DMS114 treated with DMSO at 0.1 percent for 48 hours (cell line): ENCODE results near the gene UVSSA.
A peak's percentile ranks its signal among the peaks of the same experiment; 100 is the strongest.

ENCODE experiments used
- DNase-seq: peaks from one replicate; lab custom pipeline; 2025; ENCODE audit not compliant: unreplicated experiment; lab: John Stamatoyannopoulos, UW

Gene UVSSA

DNA sequence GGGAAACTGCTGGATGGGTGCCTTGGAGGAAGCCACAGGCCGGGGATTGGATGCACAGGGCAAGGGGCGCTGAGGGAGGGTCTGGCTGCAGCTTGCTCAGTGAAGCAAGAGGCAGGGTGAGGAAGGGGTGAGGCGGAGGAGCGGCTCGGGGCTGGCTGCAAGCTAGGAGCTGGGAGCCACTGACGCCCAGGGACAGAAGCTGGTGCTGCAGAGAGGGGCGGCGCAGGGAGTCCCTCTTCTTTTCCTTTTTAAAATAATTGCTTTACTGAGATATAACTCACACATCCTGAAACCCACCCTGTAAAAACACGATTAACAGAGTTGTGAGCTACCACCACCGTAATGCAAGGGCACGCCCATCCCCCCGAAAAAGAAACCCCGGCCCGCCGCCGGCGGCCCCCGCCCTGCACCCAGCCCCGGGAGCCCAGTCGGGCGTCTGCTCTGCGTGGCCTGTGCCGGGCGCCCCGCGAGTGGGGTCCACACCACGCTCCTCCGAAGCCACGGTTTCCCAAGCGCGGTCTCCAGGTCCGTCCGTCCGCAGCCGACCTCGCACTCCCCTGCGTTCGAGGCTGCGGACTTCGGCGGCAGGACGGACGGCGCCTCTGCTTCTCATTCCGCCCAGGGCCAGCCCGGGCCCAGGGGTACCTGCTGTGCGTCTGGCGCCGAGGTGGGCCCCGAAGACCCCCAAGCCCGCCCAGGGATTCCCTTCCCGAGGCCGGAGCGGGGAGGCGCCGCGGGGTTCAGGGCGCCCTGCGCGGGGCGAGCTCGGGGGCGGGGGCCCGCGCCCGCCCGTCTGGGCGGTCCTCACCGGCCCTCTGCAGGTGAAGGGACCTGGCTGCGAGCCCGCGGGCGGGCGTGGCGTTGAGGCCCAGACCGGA lies 866 bp upstream of the UVSSA start:
- DNase-seq, result peak; percentile 26

DNA sequence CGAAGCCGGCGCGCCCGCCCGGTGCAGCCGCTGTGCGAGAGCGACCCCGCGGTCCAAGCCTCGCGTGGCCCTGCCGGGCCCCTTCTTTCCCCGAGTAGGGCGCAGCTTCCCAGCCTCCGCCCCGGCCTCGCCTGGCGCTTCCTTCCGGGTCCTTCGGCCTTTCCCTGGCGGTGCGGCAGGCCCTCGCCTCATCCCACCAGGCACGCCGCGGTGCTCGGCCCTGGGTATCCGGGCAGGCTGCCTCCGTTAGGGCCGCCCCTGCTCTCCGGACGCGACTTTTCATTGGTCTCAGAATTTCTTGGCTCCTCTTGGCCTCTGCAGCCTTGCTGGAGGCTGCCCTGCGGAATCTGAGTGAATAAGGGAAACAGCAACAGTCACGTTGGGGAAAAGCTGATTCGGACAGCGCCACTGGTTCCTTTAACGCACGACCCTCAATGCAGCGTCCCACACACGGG lies 429 bp downstream of the UVSSA start:
- no peak for DNase-seq

DNA sequence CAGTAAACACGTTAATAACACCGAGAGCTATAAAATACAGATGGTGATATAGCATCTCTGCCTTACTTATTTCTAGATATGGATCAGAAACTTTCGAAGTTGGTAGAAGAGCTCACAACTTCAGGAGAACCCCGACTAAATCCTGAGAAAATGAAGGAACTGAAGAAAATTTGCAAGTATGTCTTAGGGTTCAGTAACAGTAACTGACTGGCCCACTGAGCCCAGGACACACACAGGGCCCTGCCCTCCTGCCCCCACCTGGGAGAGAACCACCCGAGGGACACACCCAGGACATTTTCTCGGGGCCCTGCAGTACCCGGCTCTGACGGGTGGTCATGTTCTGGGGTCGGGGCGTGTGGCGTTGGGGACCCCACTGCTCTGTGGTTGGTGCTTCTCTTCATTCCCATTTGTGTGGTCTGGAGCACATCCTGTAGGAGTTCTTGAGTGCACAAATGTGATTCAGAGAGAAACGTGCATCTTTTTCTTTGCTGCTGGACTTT lies 1.1 kb downstream of the UVSSA start:
- DNase-seq, result no peak

DNA sequence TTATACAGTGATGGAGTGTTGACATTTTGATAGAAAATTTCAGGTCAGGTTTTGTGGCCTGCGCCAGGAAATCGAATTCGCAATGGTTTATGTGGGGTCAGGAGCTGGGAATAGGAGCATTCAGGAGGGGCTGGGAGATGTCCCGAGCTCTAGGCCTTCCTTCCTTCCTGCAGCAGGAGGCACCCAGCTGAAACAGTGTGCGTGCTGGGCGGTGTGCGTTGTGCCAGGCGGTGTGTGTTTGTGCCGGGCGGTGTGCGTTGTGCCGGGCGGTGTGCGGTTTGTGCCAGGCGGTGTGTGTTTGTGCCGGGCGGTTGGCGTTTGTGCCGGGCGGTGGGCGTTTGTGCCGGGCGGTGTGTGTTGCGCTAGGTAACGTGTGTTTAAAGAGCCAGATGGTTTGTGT lies 1.7 kb downstream of the UVSSA start:
- DNase-seq, result no peak

DNA sequence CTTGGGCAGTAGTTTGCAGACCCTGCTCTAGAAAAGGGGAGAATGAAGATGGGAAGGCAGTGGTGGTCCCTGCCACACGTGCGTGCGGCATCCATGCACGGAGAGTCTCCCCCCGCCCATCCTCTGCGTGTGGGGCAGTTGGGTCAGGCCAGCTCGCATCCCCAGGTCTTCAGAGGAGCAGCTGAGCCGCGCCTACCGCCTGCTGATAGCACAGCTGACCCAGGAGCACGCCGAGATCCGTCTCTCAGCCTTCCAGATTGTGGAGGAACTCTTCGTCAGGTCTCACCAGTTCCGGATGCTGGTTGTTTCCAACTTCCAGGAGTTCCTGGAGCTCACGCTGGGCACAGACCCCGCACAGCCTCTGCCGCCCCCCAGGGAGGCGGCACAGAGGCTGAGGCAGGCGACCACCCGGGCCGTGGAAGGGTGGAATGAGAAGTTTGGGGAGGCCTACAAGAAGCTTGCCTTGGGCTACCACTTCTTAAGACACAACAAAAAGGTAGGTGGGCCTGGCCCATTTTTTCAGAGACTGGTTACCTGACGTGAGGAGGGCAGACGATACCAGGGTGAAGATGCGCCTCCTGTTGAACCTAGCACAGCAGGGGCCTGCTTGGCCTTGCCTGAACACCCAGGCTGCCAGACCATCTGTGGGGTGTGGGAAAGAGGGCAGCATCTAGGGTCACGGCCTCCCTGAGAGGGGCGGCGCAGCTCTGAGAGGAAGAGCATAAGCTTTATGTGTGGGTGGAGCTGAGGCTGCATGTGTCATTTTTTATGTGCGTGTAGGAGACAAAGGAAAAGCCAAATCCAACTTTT lies 2.6 kb downstream of the UVSSA start:
- DNase-seq, result no peak

DNA sequence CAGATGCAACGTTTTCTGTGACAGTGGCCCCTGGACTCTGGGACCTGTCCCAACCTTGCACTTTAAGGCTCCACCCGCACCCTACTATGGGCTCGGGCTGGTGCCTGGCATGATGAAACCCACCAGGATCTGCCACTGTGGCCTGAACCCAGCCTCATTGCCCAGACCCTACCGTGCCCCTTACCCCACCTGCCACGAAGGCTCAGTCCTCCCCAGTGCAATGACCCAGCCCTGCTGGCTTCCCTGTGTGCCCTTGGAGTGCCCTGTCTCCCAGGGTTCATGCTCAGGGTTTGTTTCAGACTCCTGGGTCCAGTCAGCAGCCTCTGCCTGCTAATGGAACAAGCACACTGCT lies 3.1 kb downstream of the UVSSA start:
- DNase-seq, result no peak

DNA sequence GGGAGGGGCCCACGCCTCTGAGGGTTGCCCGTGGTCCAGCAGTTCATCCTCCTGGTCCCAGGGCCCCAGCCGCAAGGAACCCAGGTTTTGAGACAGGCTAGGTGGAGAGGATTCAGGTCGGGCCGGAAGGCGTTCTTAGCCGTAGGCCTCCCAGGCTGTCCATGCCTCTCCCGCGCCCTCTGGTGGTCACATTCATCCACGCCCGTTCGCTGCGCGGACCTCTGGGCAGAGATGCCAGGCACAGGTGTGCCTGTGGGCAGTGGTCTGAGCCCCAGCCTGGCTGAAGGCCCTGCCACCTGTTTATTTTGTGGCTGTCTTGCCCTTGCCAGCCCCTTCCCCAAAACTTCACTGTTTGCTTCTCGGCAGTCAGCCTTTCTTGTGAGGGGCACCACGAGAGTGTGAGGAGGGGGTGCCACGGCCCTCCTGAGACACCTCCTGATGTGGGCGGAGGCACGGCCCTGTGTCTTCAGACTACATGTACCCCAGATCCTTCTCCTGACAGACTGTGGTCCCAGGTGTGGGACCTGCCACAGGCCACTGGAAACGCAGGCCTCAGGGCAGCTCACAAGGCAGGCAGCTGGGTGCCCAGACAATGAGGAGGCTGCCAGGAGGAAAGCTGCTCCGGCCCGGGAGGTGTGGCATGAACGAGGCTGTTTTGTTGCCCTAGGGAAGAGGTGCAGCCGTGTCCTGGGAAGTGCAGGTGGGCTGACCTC lies 5.0 kb downstream of the UVSSA start:
- peak; percentile 25 for DNase-seq

DNA sequence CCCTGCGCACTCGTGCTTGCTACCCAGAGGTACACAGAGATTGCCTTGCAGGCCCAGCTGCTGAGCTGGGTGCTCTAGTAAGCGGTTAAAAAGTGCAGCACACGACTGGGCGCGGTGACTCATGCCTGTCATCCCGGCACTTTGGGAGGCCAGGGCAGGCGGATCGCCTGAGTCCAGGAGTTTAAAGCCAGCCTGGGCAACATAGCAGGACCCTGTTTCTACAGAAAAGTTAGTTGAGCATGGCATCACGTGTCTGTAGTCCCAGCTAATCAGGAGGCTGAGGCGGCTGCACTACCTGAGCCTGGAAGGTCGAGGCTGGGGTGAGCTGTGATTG lies 5.5 kb downstream of the UVSSA start:
- no peak for DNase-seq

DNA sequence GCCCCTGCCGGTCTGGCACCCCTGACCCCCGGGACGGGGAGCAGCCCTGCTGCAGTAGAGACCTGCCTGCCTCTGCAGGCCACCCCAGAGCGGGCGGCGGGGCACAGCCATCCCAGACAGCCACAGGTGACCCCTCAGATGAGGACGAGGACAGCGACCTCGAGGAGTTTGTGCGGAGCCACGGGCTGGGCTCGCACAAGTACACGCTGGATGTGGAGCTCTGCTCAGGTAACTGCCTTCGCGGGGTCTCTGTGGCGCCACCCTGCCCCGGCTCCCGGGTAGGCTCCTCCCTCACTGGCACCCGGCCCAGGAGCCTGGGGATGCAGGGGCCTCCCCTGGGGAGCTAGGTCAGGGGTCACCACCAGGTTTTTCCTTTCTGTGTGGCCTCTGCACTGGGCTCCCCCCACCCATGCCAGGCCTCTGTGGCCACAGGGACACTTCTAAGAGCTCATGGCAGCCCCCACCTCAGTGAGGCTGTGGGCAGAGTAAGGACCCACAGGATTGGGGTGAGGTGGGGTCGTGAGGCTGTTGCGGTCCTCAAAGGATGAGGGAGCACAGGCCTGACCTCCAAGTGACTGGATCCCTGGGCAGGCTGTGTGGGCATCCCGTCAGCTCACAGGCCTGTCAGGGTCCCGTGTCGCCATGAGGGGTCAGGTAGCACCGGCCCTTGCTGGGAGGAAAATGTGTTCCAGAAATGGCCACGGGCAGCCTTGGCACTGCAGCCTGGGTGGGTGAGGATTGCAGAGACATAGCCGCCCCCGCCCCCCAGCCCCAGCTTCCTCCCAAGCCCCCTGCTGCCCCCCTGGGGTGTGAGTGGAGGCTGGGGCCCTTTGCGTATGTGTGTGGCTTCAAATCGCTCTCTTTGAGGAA lies 6.4 kb downstream of the UVSSA start:
- no peak for DNase-seq

DNA sequence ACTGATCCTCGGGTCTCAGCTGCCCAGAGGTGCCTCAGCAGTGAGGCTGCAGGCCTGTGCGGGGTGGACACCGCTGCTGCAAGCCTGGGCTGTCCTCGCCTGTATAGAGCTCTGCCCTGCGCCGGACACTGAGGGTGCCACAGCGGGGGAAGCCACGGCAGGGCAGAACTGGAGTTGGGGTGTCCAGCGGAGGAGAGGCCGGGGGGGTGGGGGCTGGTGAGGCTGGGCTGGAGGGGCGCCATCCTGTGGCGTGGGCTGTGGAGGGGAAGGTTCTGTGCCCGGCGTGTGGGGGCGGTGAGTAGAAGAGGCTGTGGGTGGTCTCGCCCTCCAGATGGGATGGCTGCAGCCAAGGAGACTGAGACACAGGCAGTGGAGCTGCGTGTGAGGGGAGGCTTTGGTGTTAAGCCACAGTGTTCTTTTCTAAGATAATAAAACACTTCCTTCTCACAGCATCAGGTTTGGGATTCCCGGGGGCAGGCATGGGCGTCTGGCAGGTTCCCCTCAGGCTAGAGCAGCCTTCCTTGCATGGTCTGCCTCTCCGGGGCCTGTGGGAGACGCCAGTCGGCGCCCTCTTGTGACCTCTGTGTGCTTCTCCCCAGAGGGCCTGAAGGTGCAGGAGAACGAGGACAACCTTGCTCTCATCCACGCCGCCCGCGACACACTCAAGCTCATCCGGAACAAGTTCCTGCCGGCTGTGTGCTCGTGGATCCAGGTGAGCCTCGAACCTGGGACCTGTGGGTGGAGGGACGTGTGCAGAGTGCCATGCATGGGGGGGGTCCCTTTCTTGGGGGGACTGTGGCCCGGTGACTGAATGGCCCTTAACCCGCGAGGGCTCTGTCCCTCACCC lies 7.4 kb downstream of the UVSSA start:
- DNase-seq, result no peak

DNA sequence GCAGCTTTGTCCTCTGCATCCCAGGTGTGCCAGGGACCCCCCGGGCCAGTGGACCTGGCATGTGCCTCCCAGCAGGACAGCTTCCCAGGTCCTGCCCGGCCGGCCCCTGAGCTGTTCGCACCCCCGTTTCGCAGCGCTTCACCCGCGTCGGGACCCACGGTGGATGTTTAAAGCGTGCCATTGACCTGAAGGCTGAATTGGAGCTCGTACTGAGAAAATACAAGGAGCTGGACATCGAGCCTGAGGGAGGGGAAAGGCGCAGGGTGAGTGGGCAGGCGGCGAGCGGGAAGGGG lies 7.9 kb downstream of the UVSSA start:
- DNase-seq, result no peak

DNA sequence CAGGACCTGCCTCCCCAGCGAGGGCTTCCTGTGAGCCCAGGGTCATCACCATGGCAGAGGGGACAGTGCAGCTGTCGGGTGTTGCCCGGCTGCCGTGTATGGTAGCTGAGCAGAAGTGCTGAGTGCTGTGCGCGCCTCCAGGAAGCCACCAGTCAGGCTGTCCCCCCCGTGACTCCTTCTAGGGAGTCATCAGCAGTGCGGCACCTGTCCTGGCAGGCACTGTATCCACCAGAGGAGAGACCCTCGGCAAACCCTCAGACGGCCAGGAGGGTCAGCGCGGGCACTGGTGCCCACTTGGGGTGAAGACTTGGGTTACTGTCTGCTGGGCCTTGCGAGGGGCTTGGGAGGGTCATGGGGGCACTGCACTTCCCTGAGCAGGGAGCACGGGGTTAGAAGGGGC lies 8.4 kb downstream of the UVSSA start:
- no peak for DNase-seq

DNA sequence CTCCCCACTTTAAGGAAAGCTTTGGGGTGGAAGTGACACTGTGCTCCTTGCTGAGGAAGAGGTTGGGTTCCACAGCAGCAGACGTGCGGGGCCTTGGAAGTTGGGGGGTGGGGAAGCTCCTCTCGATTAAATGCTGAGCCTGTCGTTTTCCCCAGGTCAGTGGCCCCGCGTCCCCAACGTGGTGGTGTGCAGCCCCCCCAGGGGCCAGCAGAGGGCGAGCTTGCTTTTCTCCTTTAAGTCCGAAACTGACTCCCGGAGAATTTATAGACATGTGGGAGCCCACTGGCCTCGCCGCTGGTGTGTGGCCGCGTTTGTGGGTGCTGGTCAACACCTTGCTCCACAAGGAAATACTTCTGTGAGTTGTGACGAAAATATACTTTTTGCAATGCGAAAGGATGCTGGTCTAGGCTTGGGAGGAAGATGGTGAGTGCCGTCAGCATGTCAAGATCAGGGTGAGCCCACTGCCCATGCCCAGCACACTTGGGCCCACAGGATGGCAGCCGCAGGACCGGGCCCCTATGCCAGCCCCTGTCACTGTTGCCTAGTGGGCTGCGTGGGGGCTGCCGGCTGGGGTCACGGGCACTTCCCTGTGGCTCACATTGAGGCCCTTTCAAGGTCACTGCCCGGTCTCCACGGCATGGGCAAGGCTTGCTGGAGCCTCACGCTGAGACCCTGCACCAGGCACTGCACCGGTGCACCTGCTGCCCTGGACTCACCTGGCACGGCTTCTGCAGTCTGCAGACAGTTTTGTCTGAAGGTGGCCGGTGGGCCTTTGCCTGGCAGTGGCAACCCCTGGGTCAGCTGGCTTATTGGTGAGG lies 9.4 kb downstream of the UVSSA start:
- DNase-seq, result peak; percentile 11

DNA sequence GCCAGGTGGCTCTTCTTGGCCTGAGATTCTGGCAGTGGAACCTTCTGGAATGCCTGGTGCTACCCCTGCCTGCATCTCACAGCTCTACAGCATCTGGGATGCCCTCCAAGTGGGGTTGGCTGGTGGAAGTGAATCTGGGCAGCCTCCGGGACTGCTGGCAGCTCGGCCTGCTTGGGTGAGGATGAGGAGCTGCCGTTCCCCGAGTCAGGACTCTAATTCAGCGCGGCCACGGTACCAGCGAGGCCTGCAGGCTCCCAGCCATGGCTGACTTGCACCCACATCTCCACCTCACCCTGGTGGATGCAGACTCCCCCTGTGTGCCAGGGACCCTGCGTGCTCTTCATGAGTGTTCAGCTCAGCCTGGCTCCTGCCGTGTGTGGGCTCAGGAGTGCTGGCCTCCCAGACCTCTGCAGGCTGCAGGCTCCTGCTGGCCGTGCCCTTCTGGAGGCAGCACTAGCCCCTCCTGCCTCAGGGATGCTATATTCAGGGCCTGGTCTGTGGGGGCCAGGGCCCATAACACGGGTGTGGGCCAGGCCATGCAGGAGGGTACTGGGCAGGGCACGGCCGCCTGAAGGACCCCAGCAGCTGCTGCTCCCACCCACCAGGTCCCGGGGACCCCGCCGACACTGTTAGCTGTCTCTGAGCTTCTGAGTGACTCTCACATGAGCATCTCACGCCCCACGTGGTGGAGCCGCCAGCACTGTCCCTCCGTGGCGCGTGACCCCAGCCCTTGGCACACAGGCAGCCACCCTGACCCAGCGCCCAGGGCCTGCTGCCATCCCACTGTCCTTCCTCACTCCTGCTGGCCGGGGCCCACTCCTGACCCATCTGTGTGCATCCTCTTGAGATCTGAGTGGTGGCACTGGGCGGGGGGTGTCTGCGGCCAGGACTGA lies 10.6 kb downstream of the UVSSA start:
- no peak for DNase-seq

DNA sequence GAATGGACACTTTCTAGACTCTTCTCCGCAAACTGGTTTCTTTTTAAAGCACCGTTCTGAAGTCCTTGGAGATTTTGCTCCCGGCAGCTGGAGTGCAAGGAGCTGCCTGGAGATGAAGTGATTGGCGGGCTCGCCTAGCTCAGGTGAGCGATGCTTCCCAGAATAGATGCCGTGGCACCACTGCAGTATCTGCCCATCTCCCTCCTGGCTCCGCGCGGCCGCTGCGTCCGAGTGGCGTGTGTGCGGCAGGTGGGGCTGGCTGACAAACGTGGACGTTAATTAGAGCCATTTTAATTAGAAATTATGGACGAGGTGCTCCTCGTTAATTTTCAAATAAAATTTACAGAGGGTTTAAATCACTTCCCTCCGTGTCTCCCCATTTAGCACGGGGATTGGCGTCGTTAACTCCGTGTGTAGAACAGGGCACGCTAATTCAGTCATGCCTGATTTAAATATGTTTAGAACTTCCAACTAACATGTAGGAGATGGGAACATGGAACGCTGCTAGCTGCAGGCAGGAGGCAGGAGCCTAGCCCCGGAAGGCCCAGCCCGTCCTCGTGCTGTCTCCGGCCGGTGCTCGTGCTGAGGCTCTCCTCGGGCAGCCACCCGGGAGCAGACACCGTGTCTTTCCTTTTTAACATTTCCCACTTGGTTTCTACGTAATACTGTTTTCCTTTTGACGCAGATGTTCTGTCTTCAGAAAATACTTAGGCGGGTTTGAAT lies 11.6 kb downstream of the UVSSA start:
- DNase-seq, result no peak

DNA sequence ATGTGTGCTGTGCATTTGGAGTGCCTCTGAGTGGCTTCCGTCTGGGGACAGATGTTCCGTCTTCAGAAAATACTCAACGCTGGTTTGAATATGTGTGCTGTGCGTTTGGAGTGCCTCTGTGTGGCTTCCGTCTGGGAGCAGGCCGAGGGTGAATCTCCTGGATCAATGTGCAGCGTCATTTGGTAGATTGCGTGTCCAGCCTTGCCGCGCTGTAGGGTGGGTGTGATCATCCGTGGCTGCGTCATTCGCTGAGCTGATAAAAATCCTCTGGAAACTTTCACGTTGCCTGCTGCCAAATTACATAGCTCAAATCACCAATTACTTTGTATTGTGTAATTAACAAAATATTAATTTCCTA lies 12.1 kb downstream of the UVSSA start:
- no peak for DNase-seq

DNA sequence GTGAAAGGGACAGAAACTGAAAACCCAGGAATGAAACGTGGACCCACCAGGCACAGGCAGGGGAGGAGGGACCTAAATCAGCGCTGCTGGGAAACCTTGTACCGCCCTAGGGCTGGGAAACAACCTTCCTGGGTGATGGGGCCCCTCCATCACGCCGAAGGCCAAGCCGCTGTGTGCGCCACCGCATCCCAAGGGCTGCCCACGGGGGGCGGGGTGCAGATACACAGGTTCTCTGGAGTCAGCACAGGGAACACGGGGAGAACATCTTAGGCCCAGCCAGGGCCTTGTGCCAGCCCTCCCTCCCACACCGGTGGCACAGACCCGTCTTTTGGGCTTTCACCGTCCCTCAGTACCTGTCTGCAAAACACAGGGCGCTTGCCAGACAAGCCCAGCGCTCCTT lies 13.0 kb downstream of the UVSSA start:
- no peak for DNase-seq
